GM13976 (cell line): ENCODE data around the gene CDH23.
A peak's percentile ranks its signal among the peaks of the same experiment; 100 is the strongest.

ENCODE experiments used
- DNase-seq: peaks from one replicate; pipeline ENCODE4 v3.0.0; 2012; ENCODE audit warnings: low spot score
- in situ Hi-C: fragments of 300-500 bp; cut with MboI; formaldehyde crosslinking; loops from one replicate; pipeline ENCODE4 v1.12.0; 2022; ENCODE audit warnings: low sequenced_read_pairs, mixed read lengths, inconsistent platforms; ENCODE audit not compliant: unreplicated experiment
- TF ChIP-seq, protein P1 (sequence below): IDR thresholded peaks from 2 replicates; pipeline ENCODE4 v1.5.1; 2012; ENCODE audit warnings: borderline replicate concordance, mild to moderate bottlenecking; ENCODE audit not compliant: insufficient read depth; ENCODE audit errors: extremely low read depth, missing control alignments, control extremely low read depth

The CDH23 gene

DNA sequence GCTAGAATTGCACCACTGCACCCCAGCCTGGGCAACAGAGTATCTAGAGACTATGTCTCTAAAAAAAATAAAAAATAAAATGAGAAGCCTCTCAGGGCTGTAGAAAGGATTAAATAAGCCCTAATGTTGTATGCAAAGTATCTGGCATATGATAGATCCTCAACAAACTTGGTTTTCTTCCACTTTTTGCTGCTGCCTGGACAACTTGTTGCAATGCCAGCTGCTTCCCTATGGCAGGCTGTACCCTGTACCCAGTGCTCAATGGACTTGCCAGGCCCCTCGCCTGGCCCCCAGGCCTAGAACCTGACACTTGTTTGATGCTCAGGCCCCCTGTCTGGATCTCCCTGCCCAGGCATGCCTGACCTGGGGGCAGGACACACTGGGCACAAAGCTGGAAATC is 28.5 kb upstream of the CDH23 start:
- TF ChIP-seq, protein P1, sequence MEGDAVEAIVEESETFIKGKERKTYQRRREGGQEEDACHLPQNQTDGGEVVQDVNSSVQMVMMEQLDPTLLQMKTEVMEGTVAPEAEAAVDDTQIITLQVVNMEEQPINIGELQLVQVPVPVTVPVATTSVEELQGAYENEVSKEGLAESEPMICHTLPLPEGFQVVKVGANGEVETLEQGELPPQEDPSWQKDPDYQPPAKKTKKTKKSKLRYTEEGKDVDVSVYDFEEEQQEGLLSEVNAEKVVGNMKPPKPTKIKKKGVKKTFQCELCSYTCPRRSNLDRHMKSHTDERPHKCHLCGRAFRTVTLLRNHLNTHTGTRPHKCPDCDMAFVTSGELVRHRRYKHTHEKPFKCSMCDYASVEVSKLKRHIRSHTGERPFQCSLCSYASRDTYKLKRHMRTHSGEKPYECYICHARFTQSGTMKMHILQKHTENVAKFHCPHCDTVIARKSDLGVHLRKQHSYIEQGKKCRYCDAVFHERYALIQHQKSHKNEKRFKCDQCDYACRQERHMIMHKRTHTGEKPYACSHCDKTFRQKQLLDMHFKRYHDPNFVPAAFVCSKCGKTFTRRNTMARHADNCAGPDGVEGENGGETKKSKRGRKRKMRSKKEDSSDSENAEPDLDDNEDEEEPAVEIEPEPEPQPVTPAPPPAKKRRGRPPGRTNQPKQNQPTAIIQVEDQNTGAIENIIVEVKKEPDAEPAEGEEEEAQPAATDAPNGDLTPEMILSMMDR, result no peak
- in situ Hi-C loops, result no loop called here
- DNase-seq, result no peak

DNA sequence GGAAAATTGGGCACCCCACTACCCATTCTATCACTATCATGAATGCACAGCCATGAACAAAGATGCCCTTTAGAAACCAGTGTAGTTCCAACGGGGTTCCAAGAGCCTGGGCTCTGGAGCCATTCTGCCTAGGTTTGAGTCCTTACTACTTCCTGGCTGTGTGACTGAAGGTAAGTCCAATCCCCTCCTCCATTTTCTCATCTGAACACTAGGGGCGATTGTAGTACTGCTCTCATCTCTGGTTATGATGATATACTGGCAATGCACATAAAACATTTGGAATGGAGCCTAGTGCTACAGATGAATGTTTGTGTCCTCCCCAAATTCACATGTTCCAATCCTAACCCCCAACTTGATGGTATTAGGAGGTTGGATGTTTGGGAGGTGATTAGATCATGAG is 28.1 kb upstream of the CDH23 start:
- in situ Hi-C loops, result no loop called here
- no peak for DNase-seq
- TF ChIP-seq, protein P1, result no peak

DNA sequence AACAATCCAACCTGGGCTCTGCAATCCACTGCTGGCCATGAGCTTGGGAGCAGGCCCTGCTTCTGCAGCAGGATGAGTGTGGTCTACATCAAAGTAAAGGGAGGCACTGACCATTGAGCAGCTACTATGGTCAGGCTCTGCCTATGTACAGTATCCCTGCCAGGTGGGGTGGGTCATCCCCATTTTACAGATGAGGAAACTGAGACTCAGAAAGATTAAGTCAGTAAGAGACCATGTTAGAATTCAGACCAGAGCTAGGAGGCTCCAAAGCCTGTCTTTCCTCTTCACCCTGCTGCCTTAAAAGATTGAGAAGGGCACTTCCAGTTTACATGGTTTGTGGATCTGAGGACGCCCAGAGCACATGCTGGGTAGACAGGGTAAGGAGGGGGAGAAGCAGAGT is 27.1 kb upstream of the CDH23 start:
- in situ Hi-C loops, result no loop called here
- TF ChIP-seq, protein P1, result no peak
- no peak for DNase-seq

DNA sequence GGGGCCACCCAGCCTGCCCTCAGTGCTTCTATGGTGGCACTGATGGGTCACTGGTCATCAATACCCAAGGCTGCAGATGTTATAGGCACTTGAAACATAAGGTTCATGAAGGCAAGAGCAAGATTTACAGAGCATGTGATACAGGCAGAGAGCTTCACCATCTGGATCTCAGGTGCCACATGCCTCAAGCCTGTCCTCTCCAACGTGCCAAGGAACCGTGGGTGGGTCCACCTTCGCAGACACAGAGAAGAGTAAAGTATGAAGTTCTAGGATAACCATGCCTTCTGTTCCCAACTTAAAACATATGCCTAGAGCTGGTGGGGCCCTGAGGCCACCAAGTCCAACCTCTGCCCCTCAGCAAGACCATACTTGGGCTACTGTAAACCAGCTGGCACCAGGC is 26.7 kb upstream of the CDH23 start:
- TF ChIP-seq, protein P1, result no peak
- DNase-seq, result no peak
- in situ Hi-C loops, result no loop called here

DNA sequence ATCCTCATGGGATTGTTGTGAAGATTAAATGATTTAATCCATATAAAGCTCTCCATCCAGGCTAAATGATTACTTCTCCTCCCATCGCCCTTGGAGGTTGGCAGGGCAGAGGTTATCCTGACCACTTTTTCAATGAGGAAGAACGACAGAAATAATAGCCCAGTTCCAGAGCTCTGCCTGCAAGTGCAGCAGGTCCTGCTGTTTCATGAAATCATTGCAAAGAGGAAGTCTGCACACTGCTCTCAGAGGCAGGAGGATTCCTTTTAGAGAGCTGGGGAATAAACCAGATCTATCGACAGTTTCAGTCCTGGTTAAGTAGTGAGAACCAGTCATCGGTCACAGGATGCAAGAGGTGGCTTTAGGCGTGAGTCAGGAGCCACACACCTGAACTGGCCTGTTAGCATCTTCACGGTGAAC is 25.0 kb upstream of the CDH23 start:
- TF ChIP-seq, protein P1, result no peak
- in situ Hi-C loops, result no loop called here
- DNase-seq, result no peak

DNA sequence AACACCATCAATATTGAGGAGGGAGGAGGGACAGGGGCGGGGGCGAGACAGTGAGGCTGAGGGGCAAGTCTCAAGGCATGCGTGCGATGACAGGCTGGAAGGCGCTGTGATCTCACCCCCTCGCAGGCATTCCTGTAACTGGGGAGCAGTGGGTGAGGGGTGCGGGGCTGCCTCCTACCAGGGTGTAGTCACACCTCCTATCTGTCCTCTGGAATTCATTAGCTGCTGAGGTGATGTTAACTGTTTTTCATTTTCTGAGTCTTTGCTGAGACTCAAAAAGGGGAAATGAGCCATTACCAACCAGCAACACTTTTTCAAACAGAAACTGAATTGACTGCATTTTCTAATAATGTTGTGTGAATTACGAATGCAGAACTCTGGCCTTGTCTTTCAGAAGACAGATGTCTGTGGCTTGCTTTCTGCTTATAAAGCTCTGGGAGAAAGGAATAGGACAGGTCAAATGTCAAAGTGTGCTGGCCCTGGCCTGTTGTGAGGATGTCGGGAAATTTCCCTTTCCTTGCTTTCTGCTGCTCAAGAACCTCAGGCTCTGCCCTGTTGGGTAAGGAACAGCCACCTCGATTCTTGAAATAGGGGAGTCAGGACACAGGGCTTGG is 23.7 kb upstream of the CDH23 start:
- in situ Hi-C loops, result no loop called here
- DNase-seq, result peak; percentile 79
- TF ChIP-seq, protein P1, result no peak
